GM19438 (cell line): Measurements from ENCODE around the gene HOXD3.

ENCODE experiments used
- ATAC-seq: cut with Tn5 transposase; IDR thresholded peaks from one replicate; pipeline ENCODE4 v1.9.1; 2021; ENCODE audit warnings: low read depth; ENCODE audit not compliant: unreplicated experiment

The HOXD3 gene

GRCh38 chr2:176156807-176157498, at the start of gene HOXD3:
TSS of gene HOXD3 (plus strand) at chr2:176157307. CDS start at chr2:176169115, 11,808 bp downstream.
- no peak for ATAC-seq

GRCh38 chr2:176107731-176108181, 49.4 kb upstream of the HOXD3 start:
- no peak for ATAC-seq

GRCh38 chr2:176109192-176109901, 47.8 kb upstream of the HOXD3 start:
- ATAC-seq = no peak

GRCh38 chr2:176109946-176110345, 47.2 kb upstream of the HOXD3 start:
- ATAC-seq = no peak

GRCh38 chr2:176110415-176111308, 46.4 kb upstream of the HOXD3 start:
- ATAC-seq = no peak

- no peak for ATAC-seq
These were observed 45.8 kb upstream of the HOXD3 start for GRCh38 chr2:176111309-176111663.

GRCh38 chr2:176111846-176112374, 45.2 kb upstream of the HOXD3 start:
- ATAC-seq = no peak

GRCh38 chr2:176112375-176113302, 44.5 kb upstream of the HOXD3 start:
- ATAC-seq = no peak

GRCh38 chr2:176114120-176114929, 42.8 kb upstream of the HOXD3 start:
- ATAC-seq = no peak

- no peak for ATAC-seq
These were observed 42.0 kb upstream of the HOXD3 start for GRCh38 chr2:176114930-176115625.

- ATAC-seq = no peak
These were observed 41.0 kb upstream of the HOXD3 start, which contains the start of gene HOXD10 for GRCh38 chr2:176115883-176116813. TSS of gene HOXD10 (plus strand) at chr2:176116778. CDS start at chr2:176116834, 56 bp downstream.

GRCh38 chr2:176117162-176117822, 39.8 kb upstream of the HOXD3 start:
- ATAC-seq = no peak

- ATAC-seq = no peak
These were observed 39.2 kb upstream of the HOXD3 start for GRCh38 chr2:176117823-176118371.

GRCh38 chr2:176118601-176119339, 38.3 kb upstream of the HOXD3 start:
- no peak for ATAC-seq

- no peak for ATAC-seq
These were observed 36.5 kb upstream of the HOXD3 start for GRCh38 chr2:176120364-176121189.
